Left cardiac atrium (tissue), 4 donors: ENCODE measurements around the gene SLC25A17. TPM values are rescaled to one million over a fixed set of nuclear protein-coding genes. Genes with fewer than 3 reads are reported as not detected.
"Not testable (repeated sequence)": the region's sequence is repeated elsewhere in the genome, so short reads cannot be mapped to it uniquely, and the experiment has no call there.

ENCODE experiments used
- ATAC-seq, 2 donors: fragments of 200-7000 bp; cut with Tn5 transposase; one replicate each; pipeline ENCODE4 v1.9.1; 2020; ENCODE audit warnings: mild to moderate bottlenecking in 2 of 2, moderate library complexity in 2 of 2
- DNase-seq: peaks from one replicate; pipeline ENCODE4 v3.0.0-alpha.2; 2020
- intact Hi-C, 2 donors: fragments of 100-400 bp; cut with DNase I; formaldehyde crosslinking; loops; one replicate each; pipeline versions ENCODE4 v1.14.1 to v1.15.1; 2022 to 2023
- microRNA-seq, 2 donors: library from miRNA; unstranded; fragments of <30 nt; microRNA quantifications; one replicate each; pipeline ENCODE4 v1.2.0, GENCODE V29; 2020
- total RNA-seq, 2 donors: library from RNA; stranded (reverse); fragmentation: NEBNext Ultra II Directional; extraction: Animal tissue kit (Norgen Biotek cat#: 25700); gene quantifications; one replicate each; pipeline ENCODE4 v1.2.1, GENCODE V29; 2021
- donor health status: DM: no; HTN: yes; CAD: no.
- donor health status: DM: no; HTN: yes; CAD: no; lungs with severe emphysema.
- donor health status: DM: yes; HTN: yes; CAD: no.
- donor health status: Dilated cardiomyopathy.

The SLC25A17 gene
- total RNA-seq, 2 donors from 2014 or later, result 5.4 to 5.5 TPM

DNA sequence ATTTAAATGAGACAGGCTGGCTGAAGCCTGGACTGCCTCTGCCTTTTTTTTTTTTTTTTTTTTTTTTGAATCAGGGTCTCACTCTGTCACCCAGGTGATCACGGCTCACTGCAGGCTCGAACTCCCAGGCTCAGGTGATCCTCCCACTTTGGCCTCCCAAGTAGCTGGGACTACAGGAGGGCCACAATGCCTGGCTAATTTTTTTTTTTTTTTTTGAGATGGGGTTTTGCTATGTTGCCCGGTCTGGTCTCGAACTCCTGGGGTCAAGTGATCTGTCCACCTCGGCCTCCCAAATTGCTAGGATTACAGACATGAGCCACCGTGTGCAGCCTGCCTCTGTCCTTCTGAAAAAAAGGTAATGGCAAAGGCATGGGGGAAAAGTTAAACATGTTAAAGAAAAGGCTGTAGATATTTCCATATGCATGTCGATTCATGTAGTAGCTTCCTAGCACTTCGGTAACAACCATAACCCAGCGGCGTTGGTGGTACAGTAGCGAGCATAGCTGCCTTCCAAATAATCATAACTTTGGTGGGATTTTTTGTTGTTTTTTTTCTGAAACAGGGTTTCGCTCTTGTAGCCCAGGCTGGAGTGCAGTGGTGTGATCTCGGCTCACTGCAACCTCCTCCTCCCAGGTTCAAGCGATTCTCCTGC, 91.1 kb downstream of the SLC25A17 start:
- ATAC-seq, result no peak
- DNase-seq, result no peak
- intact Hi-C loops, result no loop called here

- ATAC-seq (no peak), DNase-seq (no peak)
- intact Hi-C loops, result no loop called here
These were observed 91.8 kb downstream of the SLC25A17 start for GRCh38 chr22:40727070-40727963.

DNA sequence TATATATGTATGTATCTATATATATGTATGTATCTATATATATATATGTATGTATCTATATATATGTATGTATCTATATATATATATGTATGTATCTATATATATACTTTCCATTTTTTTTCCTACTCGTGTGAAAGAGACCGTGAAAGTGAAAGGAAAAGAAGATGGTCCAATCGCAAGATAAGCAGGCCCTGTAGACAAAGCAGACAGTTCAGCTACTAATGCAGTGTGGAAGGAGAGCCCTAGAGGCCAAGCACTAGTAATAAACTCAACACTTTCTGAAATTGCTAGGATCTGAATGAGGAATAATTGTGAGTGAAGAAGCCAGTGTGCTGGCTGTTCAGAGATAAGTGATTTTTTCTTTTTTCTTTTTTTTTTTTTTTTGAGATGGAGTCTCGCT, 92.6 kb downstream of the SLC25A17 start:
- intact Hi-C loops, result no loop called here
- no peak for DNase-seq
- ATAC-seq, result peak in 1 of 2 donors; percentile 38

GRCh38 chr22:40723396-40723933, 95.7 kb downstream of the SLC25A17 start:
- DNase-seq (no peak), ATAC-seq (no peak)
- intact Hi-C loops, result no loop called here

DNA sequence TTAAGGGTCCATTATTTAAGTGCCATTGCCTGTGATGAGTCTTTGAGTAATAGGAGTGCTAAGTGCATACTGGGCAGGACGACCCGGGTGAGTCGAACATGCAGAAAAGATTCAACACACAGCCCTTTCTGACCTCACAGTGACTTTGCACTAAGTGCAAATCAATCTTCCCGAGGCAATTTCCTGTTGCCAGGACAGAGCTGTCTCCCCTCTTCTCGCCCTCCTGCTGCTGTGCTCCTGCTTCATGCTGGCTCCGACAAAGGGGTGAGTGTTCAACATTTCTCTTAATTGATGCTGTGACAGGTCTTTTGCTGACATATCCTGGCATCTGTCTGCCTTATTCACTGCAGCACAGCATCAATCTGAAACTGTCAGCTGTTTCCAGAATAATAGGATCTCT, 97.9 kb downstream of the SLC25A17 start:
- intact Hi-C loops, result no loop called here
- ATAC-seq, result peak in 1 of 2 donors; percentile 22
- no peak for DNase-seq

GRCh38 chr22:40720538-40721256, 98.4 kb downstream of the SLC25A17 start:
- intact Hi-C loops, result no loop called here
- DNase-seq, result no peak
- ATAC-seq, result peak in 1 of 2 donors; percentile 56

DNA sequence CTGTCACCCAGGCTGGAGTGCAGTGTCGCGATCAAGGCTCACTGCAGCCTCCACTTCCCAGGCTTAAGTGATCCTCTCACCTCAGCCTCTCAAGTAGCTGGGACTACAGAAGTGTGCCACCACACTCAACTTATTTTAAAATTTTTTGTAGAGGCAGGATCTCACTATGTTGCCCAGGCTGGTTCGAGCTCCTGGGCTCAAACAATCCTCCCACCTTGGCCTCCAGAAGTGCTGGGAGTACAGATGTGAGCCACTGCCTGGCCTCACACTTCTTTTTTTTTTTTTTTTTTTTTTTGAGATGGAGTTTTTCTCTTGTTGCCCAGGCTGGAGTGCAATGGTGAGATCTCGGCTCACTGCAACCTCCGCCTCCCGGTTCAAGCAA, 99.0 kb downstream of the SLC25A17 start:
- peak in 1 of 2 donors; percentile 8 for ATAC-seq
- intact Hi-C loops, DNase-seq: not testable (repeated sequence)

Small RNAs within 50 kb of the gene (microRNA-seq; reads per million reads assigned to microRNA genes)
- gene MIR4766, result 0.54 to 1.4 reads per million in 2 donors

Other genes with a start within 250 kb of the SLC25A17 start
- 10 to 100 TPM; 28.8 to 34.3 TPM for gene MRTFA, start 182.6 kb downstream of the SLC25A17 start, total RNA-seq
- under 1 TPM; 0.21 TPM for gene MCHR1, start 139.9 kb downstream of the SLC25A17 start, total RNA-seq
- 100 to 1,000 TPM; 168 to 171 TPM for gene ST13, start 37.3 kb upstream of the SLC25A17 start, total RNA-seq
- 10 to 100 TPM; 18.5 to 21.2 TPM for gene XPNPEP3, start 37.8 kb upstream of the SLC25A17 start, total RNA-seq
- gene DNAJB7, start 42.8 kb upstream of the SLC25A17 start, total RNA-seq, result not detected
- 10 to 100 TPM; 59.3 to 61.4 TPM for gene RBX1, start 132.0 kb upstream of the SLC25A17 start, total RNA-seq